Measurements from ENCODE around the gene SLC2A9. TPM values are rescaled to one million over a fixed set of nuclear protein-coding genes. Genes with fewer than 3 reads are reported as not detected.

SLC2A9 gene
- total RNA-seq, 1 donor from 2014 or later, result 3.6 TPM

- no peaks in the 10 kb centered on the region for H3K36me3 ChIP-seq (ENCODE audit: control insufficient read depth, insufficient read depth, low read length)
- no peaks in the 10 kb centered on the region for H3K27me3 ChIP-seq (ENCODE audit: control insufficient read depth, insufficient read depth, low read length)
- no peak for DNase-seq (ENCODE audit: low read depth)
- no peak overlapping the region for H3K4me3 ChIP-seq (ENCODE audit: low read depth, low read length)
- TF ChIP-seq CTCF (IDR thresholded peaks at IDR 0.05; ENCODE audit: insufficient read depth, low read length, poor library complexity, severe bottlenecking), result no peak
Observed at GRCh38 chr4:9847968-9848748, 173.1 kb downstream of the SLC2A9 start.

- TF ChIP-seq CTCF (IDR thresholded peaks at IDR 0.05; ENCODE audit: insufficient read depth, low read length, poor library complexity, severe bottlenecking), result no peak
- DNase-seq (ENCODE audit: low read depth), result no peak
- Histone ChIP-seq H3K27me3 (ENCODE audit: control insufficient read depth, insufficient read depth, low read length) (no peaks in the 10 kb centered on the region), H3K4me3 (ENCODE audit: low read depth, low read length) (no peak overlapping the region), H3K36me3 (ENCODE audit: control insufficient read depth, insufficient read depth, low read length) (no peaks in the 10 kb centered on the region)
Observed at GRCh38 chr4:9845791-9846493, 175.4 kb downstream of the SLC2A9 start.

- H3K36me3 ChIP-seq (ENCODE audit: control insufficient read depth, insufficient read depth, low read length), result no peaks in the 10 kb centered on the region
- TF ChIP-seq CTCF (IDR thresholded peaks at IDR 0.05; ENCODE audit: insufficient read depth, low read length, poor library complexity, severe bottlenecking), result no peak
- H3K27me3 ChIP-seq (ENCODE audit: control insufficient read depth, insufficient read depth, low read length), result no peaks in the 10 kb centered on the region
Observed at GRCh38 chr4:9841072-9841471, 180.2 kb downstream of the SLC2A9 start.

DNA sequence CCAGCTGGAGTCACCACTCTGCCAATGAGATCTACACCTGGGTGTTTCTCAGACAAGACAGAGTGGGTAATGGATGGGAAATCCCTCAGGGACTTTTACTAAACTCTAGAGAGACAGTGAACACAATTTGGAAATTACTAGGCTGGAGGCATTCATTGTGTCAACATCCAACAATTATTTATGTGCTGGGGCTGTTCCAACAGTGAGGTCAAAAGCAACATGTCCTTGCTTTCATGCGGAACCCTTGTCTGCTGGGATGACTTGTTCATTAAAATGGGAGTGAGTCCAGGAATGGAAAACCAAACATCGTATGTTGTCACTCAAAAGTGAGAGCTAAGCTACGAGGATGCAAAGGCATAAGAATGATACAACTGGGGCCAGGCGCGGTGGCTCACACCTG, 185.9 kb downstream of the SLC2A9 start:
- H3K36me3 ChIP-seq (ENCODE audit: control insufficient read depth, insufficient read depth, low read length), result no peaks in the 10 kb centered on the region
- no peak for TF ChIP-seq CTCF (IDR thresholded peaks at IDR 0.05; ENCODE audit: insufficient read depth, low read length, poor library complexity, severe bottlenecking)

More at GRCh38 chr4:9841072-9841471, 180.2 kb downstream of the SLC2A9 start:
- DNase-seq (ENCODE audit: low read depth), result no peak
- no peak overlapping the region for H3K4me3 ChIP-seq (ENCODE audit: low read depth, low read length)

GRCh38 chr4:9833421-9833820, 187.9 kb downstream of the SLC2A9 start:
- no peak for DNase-seq (ENCODE audit: low read depth)
- TF ChIP-seq CTCF (IDR thresholded peaks at IDR 0.05; ENCODE audit: insufficient read depth, low read length, poor library complexity, severe bottlenecking), result no peak
- H3K36me3 ChIP-seq (ENCODE audit: control insufficient read depth, insufficient read depth, low read length), result no peaks in the 10 kb centered on the region
- no peaks in the 10 kb centered on the region for H3K27me3 ChIP-seq (ENCODE audit: control insufficient read depth, insufficient read depth, low read length)
- H3K4me3 ChIP-seq (ENCODE audit: low read depth, low read length), result no peak overlapping the region

More for the DNA sequence above, 185.9 kb downstream of the SLC2A9 start:
- DNase-seq (ENCODE audit: low read depth), result no peak
- Histone ChIP-seq H3K27me3 (ENCODE audit: control insufficient read depth, insufficient read depth, low read length) (no peaks in the 10 kb centered on the region), H3K4me3 (ENCODE audit: low read depth, low read length) (no peak overlapping the region)
